DND-41 (cell line): Measurements from ENCODE around the gene PLIN4.

Experiments used
- ATAC-seq: fragments of 200-7000 bp; cut with Tn5 transposase; 3 replicates; pipeline ENCODE4 v1.9.1; 2021; ENCODE audit warnings: low read depth; ENCODE audit not compliant: insufficient read depth
- DNase-seq: peaks from one replicate; pipeline ENCODE4 v3.0.0-alpha.2; 2020
- H2AFZ ChIP-seq: 2 replicates; pipeline ENCODE4 v1.6.0; 2012; ENCODE audit warnings: low read depth, low read length
- H3K27ac ChIP-seq: 2 replicates; pipeline ENCODE4 v1.5.1; 2012; ENCODE audit warnings: low read length, inconsistent platforms
- H3K27me3 ChIP-seq: fragments of 200-600 bp; sonication (generic); 2 replicates; pipeline ENCODE4 v1.6.0; 2012; ENCODE audit warnings: low read length, mild to moderate bottlenecking, inconsistent platforms; ENCODE audit not compliant: insufficient read depth, poor library complexity
- H3K36me3 ChIP-seq: 2 replicates; pipeline ENCODE4 v1.5.1; 2012; ENCODE audit warnings: low read length, inconsistent platforms; ENCODE audit not compliant: insufficient read depth
- H3K4me1 ChIP-seq: 2 replicates; pipeline ENCODE4 v1.5.1; 2012; ENCODE audit warnings: mild to moderate bottlenecking, low read length; ENCODE audit not compliant: insufficient read depth
- H3K4me2 ChIP-seq: 2 replicates; pipeline ENCODE4 v1.6.0; 2012; ENCODE audit warnings: mild to moderate bottlenecking, moderate library complexity, low read length, inconsistent platforms; ENCODE audit not compliant: insufficient read depth
- H3K4me3 ChIP-seq, 2 experiments: fragments of 200-600 bp in 1 of 2; shearing (Covaris generic) in 1 of 2; 2 replicates each; pipeline ENCODE4 v1.5.1; 2012 to 2016; ENCODE audit warnings: inconsistent platforms in 2 of 2, low read length in 2 of 2, mild to moderate bottlenecking in 2 of 2, low read depth in 1 of 2, moderate library complexity in 1 of 2
- H3K79me2 ChIP-seq: 2 replicates; pipeline ENCODE4 v1.6.0; 2012; ENCODE audit warnings: low read length, inconsistent platforms; ENCODE audit not compliant: insufficient read depth
- H3K9ac ChIP-seq: 2 replicates; pipeline ENCODE4 v1.6.0; 2012; ENCODE audit warnings: low read depth, mild to moderate bottlenecking, inconsistent platforms, low read length, moderate library complexity
- H3K9me3 ChIP-seq: 2 replicates; pipeline ENCODE4 v1.5.1; 2012; ENCODE audit warnings: low read length, moderate library complexity, mild to moderate bottlenecking, inconsistent platforms; ENCODE audit not compliant: insufficient read depth, severe bottlenecking
- H4K20me1 ChIP-seq: 2 replicates; pipeline ENCODE4 v1.6.0; 2012; ENCODE audit warnings: low read length; ENCODE audit not compliant: insufficient read depth
- CTCF ChIP-seq: IDR thresholded peaks from 2 replicates; pipeline ENCODE4 v1.5.1; 2012; ENCODE audit warnings: borderline replicate concordance, low read length, moderate library complexity, mild to moderate bottlenecking; ENCODE audit not compliant: poor library complexity, severe bottlenecking; ENCODE audit errors: extremely low read depth
- EZH2 ChIP-seq: IDR thresholded peaks from 3 replicates; pipeline ENCODE4 v1.6.1; 2012; ENCODE audit warnings: borderline replicate concordance, low read depth, mild to moderate bottlenecking, moderate library complexity, low read length, inconsistent platforms; ENCODE audit not compliant: severe bottlenecking

Gene PLIN4

GRCh38 chr19:4504891-4505569 lies 13.3 kb downstream of the PLIN4 start:
- DNase-seq: no peak
- Histone ChIP-seq H3K79me2 (no peaks in the 10 kb centered on the region), H3K36me3 (peaks cover 56% of the 10 kb centered on the region), H3K9ac (no peak overlapping the region), H2AFZ (no peak overlapping the region), H4K20me1 (0 out of 2 replicates have a peak, but pooled peaks cover 4% of the 10 kb centered on the region), H3K27me3 (no peaks in the 10 kb centered on the region), H3K27ac (no peak overlapping the region), H3K4me1 (no peaks in the 10 kb centered on the region), H3K9me3 (no peaks in the 10 kb centered on the region), H3K4me3 (no peak overlapping the region), H3K4me2 (no peak overlapping the region)
- TF ChIP-seq EZH2 (no peak), CTCF (no peak)
- no peak for ATAC-seq

- Histone ChIP-seq H3K36me3 (peaks cover 60% of the 10 kb centered on the region), H3K4me2 (no peak overlapping the region), H2AFZ (no peak overlapping the region), H3K4me3 (no peak overlapping the region), H3K27me3 (no peaks in the 10 kb centered on the region), H3K27ac (no peak overlapping the region), H3K9ac (no peak overlapping the region), H3K79me2 (no peaks in the 10 kb centered on the region), H3K4me1 (no peaks in the 10 kb centered on the region), H3K9me3 (no peaks in the 10 kb centered on the region), H4K20me1 (0 out of 2 replicates have a peak, but pooled peaks cover 4% of the 10 kb centered on the region)
- DNase-seq (no peak), ATAC-seq (no peak)
- no peak for TF ChIP-seq CTCF
- TF ChIP-seq EZH2: no peak
Measured at GRCh38 chr19:4504297-4504701, 14.0 kb downstream of the PLIN4 start.

- ATAC-seq: no peak
- Histone ChIP-seq H3K36me3 (peaks cover 61% of the 10 kb centered on the region), H3K9ac (no peak overlapping the region), H3K4me2 (no peak overlapping the region), H3K27me3 (no peaks in the 10 kb centered on the region), H3K4me1 (no peaks in the 10 kb centered on the region), H4K20me1 (0 out of 2 replicates have a peak, but pooled peaks cover 4% of the 10 kb centered on the region), H3K9me3 (no peaks in the 10 kb centered on the region), H3K27ac (no peak overlapping the region), H2AFZ (no peak overlapping the region), H3K79me2 (no peaks in the 10 kb centered on the region), H3K4me3 (no peak overlapping the region)
- no peak for DNase-seq
- TF ChIP-seq EZH2 (no peak), CTCF (no peak)
Measured at GRCh38 chr19:4503825-4504170, 14.5 kb downstream of the PLIN4 start.
